GM12891 (cell line): Measurements from ENCODE around the gene R3HDM2.

Experiments used
- POLR2A ChIP-seq: IDR thresholded peaks from 2 replicates; pipeline ENCODE4 v1.6.1; 2011; ENCODE audit warnings: low read depth, low read length, control low read depth
- SPI1 ChIP-seq: IDR thresholded peaks from 2 replicates; pipeline ENCODE4 v1.6.1; 2011; ENCODE audit warnings: low read depth, low read length, control low read depth
- TAF1 ChIP-seq: IDR thresholded peaks from 2 replicates; pipeline ENCODE4 v1.6.1; 2011; ENCODE audit warnings: low read depth, low read length, control low read depth

- TF ChIP-seq POLR2A, result no peak
- TF ChIP-seq SPI1, result no peak
- TF ChIP-seq TAF1, result no peak
Observed at GRCh38 chr12:57451233-57451778, 20.5 kb upstream of the R3HDM2 start.
